AG08395 (cell line): ENCODE results near the gene GOLGA1.
A peak's percentile ranks its signal among the peaks of the same experiment; 100 is the strongest.

Experiments
- DNase-seq: peaks from one replicate; pipeline ENCODE4 v3.0.0; 2012; ENCODE audit warnings: mixed read lengths, low spot score

The GOLGA1 gene

DNA sequence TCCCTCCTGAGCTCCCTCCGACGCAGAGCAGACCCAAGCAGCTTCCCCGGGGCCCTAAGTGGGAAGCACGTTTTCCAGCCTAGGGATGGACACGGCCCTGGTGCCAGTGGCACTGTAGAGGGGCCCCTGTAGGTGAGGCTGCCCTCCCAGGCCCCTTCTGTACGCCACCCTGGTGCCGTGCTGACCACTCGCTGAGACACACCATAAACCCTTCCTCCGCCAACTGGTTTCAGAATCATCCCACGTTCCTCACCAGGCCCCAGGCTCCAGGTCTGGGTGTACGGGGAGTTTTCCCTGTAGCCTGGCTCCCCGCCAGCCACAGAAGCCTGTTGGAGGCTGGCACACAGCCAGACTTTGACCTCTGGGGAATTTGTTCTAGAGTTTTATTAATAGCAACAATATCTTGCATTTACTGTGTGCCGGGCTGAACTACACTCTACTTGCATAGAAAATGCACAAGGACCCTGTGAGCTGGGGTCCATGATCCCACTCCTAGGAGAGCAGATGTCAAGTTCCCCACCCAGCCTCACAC lies 105.8 kb downstream of the GOLGA1 start:
- no peak for DNase-seq

DNA sequence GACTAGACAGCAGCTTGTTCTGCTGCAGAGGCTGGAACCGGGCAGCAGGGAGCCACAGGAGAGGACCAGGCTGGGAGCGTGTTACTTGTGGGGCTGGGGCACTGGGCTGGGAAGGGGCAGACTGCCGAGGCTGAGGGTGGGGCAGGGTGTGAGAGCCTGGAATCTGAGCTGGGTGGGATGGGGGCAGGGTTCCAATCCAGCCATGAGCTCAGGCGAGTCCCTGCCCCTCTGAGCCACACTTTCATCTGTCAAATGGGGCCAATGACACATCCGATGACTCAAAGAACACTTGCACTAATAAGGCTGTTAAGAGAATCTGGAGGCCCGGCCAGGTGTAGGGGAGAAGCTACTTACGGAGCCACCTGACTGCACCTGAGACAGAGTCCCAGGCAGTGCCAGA lies 106.3 kb downstream of the GOLGA1 start:
- peak; percentile 41 for DNase-seq

DNA sequence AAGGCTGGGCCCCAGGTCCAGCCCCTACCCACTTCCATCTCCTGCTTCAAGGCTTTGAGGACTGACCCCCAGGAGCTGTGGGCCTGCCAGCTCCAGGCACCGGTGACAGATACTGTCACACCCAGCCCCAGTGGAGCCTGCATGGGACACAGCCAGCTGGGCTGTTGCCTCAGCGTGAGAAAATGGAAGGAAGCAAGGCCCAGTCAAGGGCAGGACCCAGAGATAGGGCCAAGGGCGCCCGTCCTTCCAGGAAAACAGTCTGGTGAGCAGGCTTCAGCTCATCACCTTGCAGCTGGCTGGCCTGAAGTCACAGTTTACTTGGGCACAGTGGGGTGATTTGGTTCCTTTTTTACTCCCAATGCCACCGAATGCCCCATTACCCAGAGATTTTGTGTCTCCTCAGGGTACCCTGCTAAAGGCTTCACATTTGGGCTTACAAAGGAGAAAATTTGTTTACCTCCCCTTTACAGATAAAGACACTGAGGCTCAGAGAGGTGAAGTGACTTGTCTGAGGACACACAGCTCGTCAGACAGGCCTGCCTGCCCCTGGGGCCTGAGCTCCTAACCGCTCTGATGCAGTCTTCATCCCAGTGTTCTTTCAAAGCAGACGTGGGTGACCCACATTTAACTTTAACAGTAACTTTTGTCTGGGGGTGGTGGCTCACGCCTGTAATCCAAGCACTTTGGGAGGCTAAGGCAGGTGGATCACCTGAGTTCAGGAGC lies 109.1 kb downstream of the GOLGA1 start:
- no peak for DNase-seq

DNA sequence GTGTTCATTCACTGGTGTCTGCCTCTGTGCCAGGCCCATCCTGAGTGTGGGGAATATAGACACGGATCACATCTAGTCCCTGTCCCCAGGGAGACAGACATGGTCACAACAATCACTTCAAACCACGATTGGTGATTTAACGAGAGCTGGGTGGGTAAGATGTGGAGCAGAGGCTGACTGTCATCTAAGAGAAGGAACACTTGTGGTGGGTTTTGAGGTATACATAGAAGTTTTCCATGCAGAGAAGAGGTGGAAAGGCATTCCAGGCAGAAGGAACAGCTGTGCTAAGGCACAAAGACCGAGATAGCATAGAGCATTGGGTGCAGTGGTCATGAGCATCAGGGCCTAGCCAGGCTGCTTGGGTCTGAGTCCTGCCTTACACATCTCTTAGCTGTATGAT lies 110.3 kb downstream of the GOLGA1 start:
- no peak for DNase-seq

DNA sequence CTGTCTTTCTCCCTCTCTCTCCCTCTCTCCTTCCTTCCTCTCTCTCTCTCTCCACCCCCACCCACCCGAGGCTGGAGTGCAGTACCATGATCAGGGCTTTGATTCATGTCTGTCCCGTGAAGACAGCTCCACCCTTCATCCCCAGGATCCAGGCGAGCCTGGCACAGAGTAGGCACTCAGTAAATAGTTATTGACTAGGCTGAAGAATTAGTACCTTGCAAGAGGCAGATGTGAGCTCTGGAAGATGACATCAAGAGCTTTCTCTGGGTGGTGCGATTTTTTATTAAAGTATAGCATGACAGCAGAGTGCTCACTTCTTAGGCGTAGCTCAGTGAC lies 111.6 kb downstream of the GOLGA1 start:
- DNase-seq, result no peak

DNA sequence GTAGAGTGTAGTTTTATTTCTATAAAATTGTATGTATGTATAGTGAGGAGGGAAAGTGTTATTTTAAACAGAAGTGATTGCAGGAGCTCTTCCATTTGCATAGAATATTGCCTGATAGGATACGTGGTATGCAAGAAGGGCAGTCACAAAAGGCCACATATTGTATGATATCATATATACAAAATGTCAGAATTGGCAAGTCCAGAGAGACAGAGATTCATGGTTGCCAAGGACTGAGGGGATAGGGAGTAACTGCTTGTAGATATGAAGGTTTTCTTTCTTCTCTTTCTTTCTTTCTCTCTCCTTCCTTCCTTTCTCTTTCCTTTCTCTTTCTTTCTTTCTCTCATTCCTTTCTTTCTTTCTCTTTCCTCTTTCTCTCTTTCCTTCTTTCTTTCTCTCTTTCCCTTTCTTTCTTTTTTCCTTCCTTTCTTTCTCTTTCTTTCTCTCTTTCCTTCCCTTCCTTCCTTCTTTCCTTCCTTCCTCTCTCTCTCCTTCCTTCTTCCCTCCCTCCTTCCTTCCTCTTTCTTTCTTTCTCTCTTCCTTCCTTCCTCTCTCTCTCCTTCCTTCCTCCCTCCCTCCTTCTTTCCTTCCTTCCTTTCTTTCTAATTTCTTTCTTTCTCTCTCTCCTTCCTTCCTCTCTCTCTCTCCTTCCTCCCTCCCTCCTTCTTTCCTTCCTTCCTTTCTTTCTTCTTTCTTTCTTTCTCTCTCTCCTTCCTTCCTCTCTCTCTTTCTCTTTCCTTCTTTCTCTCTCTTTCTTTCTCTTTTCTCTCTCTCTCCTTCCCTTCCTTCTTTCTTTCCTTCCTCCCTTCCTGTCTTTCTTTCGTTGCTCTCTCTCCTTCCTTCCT lies 112.2 kb downstream of the GOLGA1 start:
- no peak for DNase-seq
